DND-41 (cell line): ENCODE measurements around the gene DNAH10.

Experiments used
- ATAC-seq: fragments of 200-7000 bp; cut with Tn5 transposase; 3 replicates; pipeline ENCODE4 v1.9.1; 2021; ENCODE audit warnings: low read depth; ENCODE audit not compliant: insufficient read depth
- DNase-seq: peaks from one replicate; pipeline ENCODE4 v3.0.0-alpha.2; 2020
- H2AFZ ChIP-seq: 2 replicates; pipeline ENCODE4 v1.6.0; 2012; ENCODE audit warnings: low read depth, low read length
- H3K27ac ChIP-seq: 2 replicates; pipeline ENCODE4 v1.5.1; 2012; ENCODE audit warnings: low read length, inconsistent platforms
- H3K27me3 ChIP-seq: fragments of 200-600 bp; sonication (generic); 2 replicates; pipeline ENCODE4 v1.6.0; 2012; ENCODE audit warnings: low read length, mild to moderate bottlenecking, inconsistent platforms; ENCODE audit not compliant: insufficient read depth, poor library complexity
- H3K36me3 ChIP-seq: 2 replicates; pipeline ENCODE4 v1.5.1; 2012; ENCODE audit warnings: low read length, inconsistent platforms; ENCODE audit not compliant: insufficient read depth
- H3K4me1 ChIP-seq: 2 replicates; pipeline ENCODE4 v1.5.1; 2012; ENCODE audit warnings: mild to moderate bottlenecking, low read length; ENCODE audit not compliant: insufficient read depth
- H3K4me2 ChIP-seq: 2 replicates; pipeline ENCODE4 v1.6.0; 2012; ENCODE audit warnings: mild to moderate bottlenecking, moderate library complexity, low read length, inconsistent platforms; ENCODE audit not compliant: insufficient read depth
- H3K4me3 ChIP-seq, 2 experiments: fragments of 200-600 bp in 1 of 2; shearing (Covaris generic) in 1 of 2; 2 replicates each; pipeline ENCODE4 v1.5.1; 2012 to 2016; ENCODE audit warnings: inconsistent platforms in 2 of 2, low read length in 2 of 2, mild to moderate bottlenecking in 2 of 2, low read depth in 1 of 2, moderate library complexity in 1 of 2
- H3K79me2 ChIP-seq: 2 replicates; pipeline ENCODE4 v1.6.0; 2012; ENCODE audit warnings: low read length, inconsistent platforms; ENCODE audit not compliant: insufficient read depth
- H3K9ac ChIP-seq: 2 replicates; pipeline ENCODE4 v1.6.0; 2012; ENCODE audit warnings: low read depth, mild to moderate bottlenecking, inconsistent platforms, low read length, moderate library complexity
- H3K9me3 ChIP-seq: 2 replicates; pipeline ENCODE4 v1.5.1; 2012; ENCODE audit warnings: low read length, moderate library complexity, mild to moderate bottlenecking, inconsistent platforms; ENCODE audit not compliant: insufficient read depth, severe bottlenecking
- H4K20me1 ChIP-seq: 2 replicates; pipeline ENCODE4 v1.6.0; 2012; ENCODE audit warnings: low read length; ENCODE audit not compliant: insufficient read depth
- EZH2 ChIP-seq: IDR thresholded peaks from 3 replicates; pipeline ENCODE4 v1.6.1; 2012; ENCODE audit warnings: borderline replicate concordance, low read depth, mild to moderate bottlenecking, moderate library complexity, low read length, inconsistent platforms; ENCODE audit not compliant: severe bottlenecking
- TF ChIP-seq, protein P1 (sequence below): IDR thresholded peaks from 2 replicates; pipeline ENCODE4 v1.5.1; 2012; ENCODE audit warnings: borderline replicate concordance, low read length, moderate library complexity, mild to moderate bottlenecking; ENCODE audit not compliant: poor library complexity, severe bottlenecking; ENCODE audit errors: extremely low read depth

DNAH10 gene

DNA sequence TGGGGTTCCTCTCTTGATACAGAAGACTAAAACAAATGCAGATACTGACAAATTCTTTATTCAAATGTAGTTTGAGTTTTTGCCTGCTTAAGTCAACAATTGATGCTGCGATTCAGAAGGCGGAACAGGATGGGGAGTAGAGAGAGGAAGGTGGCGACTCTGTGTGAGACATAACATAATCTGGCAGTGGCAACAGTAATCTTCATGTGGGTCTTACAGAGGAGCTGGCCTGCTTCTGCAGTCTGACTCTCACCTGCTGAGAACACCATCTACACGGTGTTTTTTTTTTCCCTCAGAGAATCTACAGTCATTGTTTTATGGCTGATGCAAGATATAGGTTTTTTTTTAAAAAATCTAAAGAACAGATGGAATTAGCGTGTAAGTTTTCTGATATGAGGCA, 200.4 kb downstream of the DNAH10 start:
- no peaks in the 10 kb centered on the region for H3K27me3 ChIP-seq
- H3K4me1 ChIP-seq = no peaks in the 10 kb centered on the region
- no peaks in the 10 kb centered on the region for H3K9me3 ChIP-seq
- H3K79me2 ChIP-seq = no peaks in the 10 kb centered on the region
- no peak overlapping the region for H3K27ac ChIP-seq
- no peak overlapping the region for H2AFZ ChIP-seq
- TF ChIP-seq, protein P1, sequence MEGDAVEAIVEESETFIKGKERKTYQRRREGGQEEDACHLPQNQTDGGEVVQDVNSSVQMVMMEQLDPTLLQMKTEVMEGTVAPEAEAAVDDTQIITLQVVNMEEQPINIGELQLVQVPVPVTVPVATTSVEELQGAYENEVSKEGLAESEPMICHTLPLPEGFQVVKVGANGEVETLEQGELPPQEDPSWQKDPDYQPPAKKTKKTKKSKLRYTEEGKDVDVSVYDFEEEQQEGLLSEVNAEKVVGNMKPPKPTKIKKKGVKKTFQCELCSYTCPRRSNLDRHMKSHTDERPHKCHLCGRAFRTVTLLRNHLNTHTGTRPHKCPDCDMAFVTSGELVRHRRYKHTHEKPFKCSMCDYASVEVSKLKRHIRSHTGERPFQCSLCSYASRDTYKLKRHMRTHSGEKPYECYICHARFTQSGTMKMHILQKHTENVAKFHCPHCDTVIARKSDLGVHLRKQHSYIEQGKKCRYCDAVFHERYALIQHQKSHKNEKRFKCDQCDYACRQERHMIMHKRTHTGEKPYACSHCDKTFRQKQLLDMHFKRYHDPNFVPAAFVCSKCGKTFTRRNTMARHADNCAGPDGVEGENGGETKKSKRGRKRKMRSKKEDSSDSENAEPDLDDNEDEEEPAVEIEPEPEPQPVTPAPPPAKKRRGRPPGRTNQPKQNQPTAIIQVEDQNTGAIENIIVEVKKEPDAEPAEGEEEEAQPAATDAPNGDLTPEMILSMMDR = no peak
- TF ChIP-seq EZH2 = no peak
- DNase-seq (no peak), ATAC-seq (no peak)
- no peak overlapping the region for H3K9ac ChIP-seq
- peaks cover 12% of the 10 kb centered on the region; the same call in 1 of the 2 replicates for H4K20me1 ChIP-seq
- no peak overlapping the region for H3K4me3 ChIP-seq
- H3K36me3 ChIP-seq = no peaks in the 10 kb centered on the region; the same call in 1 of the 2 replicates
- no peak overlapping the region for H3K4me2 ChIP-seq

DNA sequence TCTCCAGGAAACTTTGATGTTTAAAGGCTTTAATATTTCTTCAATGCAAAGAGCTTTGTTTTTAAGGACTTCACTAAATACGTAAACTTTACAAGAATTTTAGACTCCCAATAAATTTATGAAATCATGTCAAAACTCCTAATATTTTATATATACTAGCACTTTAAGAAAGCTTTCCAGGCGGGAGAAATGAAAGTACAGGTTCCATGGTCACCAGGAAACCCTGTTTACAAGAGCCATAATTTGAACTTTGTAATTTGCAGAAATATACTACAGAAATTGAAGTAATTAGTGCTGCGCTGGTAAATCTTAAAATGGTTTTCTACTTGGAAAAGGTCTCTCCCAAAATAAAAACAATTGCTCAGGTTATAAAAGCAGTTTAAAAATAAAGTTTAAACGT, 201.7 kb downstream of the DNAH10 start:
- H4K20me1 ChIP-seq = peaks cover 12% of the 10 kb centered on the region; the same call in 1 of the 2 replicates
- H3K79me2 ChIP-seq = no peaks in the 10 kb centered on the region
- no peaks in the 10 kb centered on the region for H3K4me1 ChIP-seq
- no peak overlapping the region for H3K9ac ChIP-seq
- H3K4me2 ChIP-seq = no peak overlapping the region
- DNase-seq (no peak), ATAC-seq (no peak)
- no peaks in the 10 kb centered on the region; the same call in 1 of the 2 replicates for H3K36me3 ChIP-seq
- no peaks in the 10 kb centered on the region for H3K27me3 ChIP-seq
- H2AFZ ChIP-seq = no peak overlapping the region
- H3K9me3 ChIP-seq = no peaks in the 10 kb centered on the region
- H3K4me3 ChIP-seq = no peak overlapping the region
- H3K27ac ChIP-seq = no peak overlapping the region
- TF ChIP-seq EZH2 = no peak
- TF ChIP-seq, protein P1 = no peak

GRCh38 chr12:123965382-123965781, 203.3 kb downstream of the DNAH10 start:
- Histone ChIP-seq H3K79me2 (no peaks in the 10 kb centered on the region), H3K4me2 (no peak overlapping the region), H4K20me1 (peaks cover 12% of the 10 kb centered on the region; the same call in 1 of the 2 replicates), H3K36me3 (no peaks in the 10 kb centered on the region; the same call in 1 of the 2 replicates), H3K27ac (no peak overlapping the region), H3K4me3 (no peak overlapping the region), H3K9ac (no peak overlapping the region), H3K27me3 (no peaks in the 10 kb centered on the region), H3K4me1 (no peaks in the 10 kb centered on the region), H2AFZ (no peak overlapping the region), H3K9me3 (no peaks in the 10 kb centered on the region)
- DNase-seq = no peak
- no peak for ATAC-seq
- TF ChIP-seq, protein P1 = no peak
- no peak for TF ChIP-seq EZH2
